Tongue (tissue), 1 donor: Measurements from ENCODE around the gene ITPK1. TPM values are rescaled to one million over a fixed set of nuclear protein-coding genes. Genes with fewer than 3 reads are reported as not detected.

Experiments used
- total RNA-seq: library from RNA; depleted of rRNA; stranded (reverse); fragments of >200 nt; gene quantifications from one replicate; pipeline ENCODE4 v1.2.3, GENCODE V29; 2014

The ITPK1 gene
- total RNA-seq, 1 donor from 2014 or later = 15.6 TPM

Other genes starting within 250 kb of the ITPK1 start
- gene CHGA, start 192.8 kb downstream of the ITPK1 start, total RNA-seq = 0.72 TPM
- 38.1 TPM for gene MOAP1, start 69.0 kb upstream of the ITPK1 start, total RNA-seq
- gene LYSET, start 69.4 kb upstream of the ITPK1 start, total RNA-seq = 14.2 TPM
- gene GON7, start 91.1 kb upstream of the ITPK1 start, total RNA-seq = 15.5 TPM
- 42.0 TPM for gene UBR7, start 91.3 kb upstream of the ITPK1 start, total RNA-seq
- 27.7 TPM for gene BTBD7, start 217.1 kb upstream of the ITPK1 start, total RNA-seq
- not detected for gene COX8C, start 231.3 kb upstream of the ITPK1 start, total RNA-seq